Breast epithelium (tissue), 4 donors: Measurements from ENCODE around the gene LSM3. TPM values are rescaled to one million over a fixed set of nuclear protein-coding genes. Genes with fewer than 3 reads are reported as not detected.

Experiments
- DNase-seq, 2 donors: peaks; one replicate each; pipeline ENCODE4 v3.0.0-alpha.2; 2019; ENCODE audit warnings: low spot score in 2 of 2
- H3K27ac ChIP-seq, 2 donors: fragments of 200-600 bp; sonication (generic) in 1 of 2; one replicate each; pipeline ENCODE4 v1.5.1; 2016 to 2019; ENCODE audit warnings: mild to moderate bottlenecking in 1 of 2
- H3K27me3 ChIP-seq, 2 donors: fragments of 200-600 bp; sonication (generic) in 1 of 2; one replicate each; pipeline versions ENCODE4 v1.5.1 to v1.6.0; 2017 to 2019; ENCODE audit warnings: control low read depth in 1 of 2, mild to moderate bottlenecking in 1 of 2
- H3K36me3 ChIP-seq: fragments of 200-600 bp; one replicate; pipeline ENCODE4 v1.5.1; 2019
- H3K4me1 ChIP-seq, 2 donors: fragments of 200-600 bp; sonication (generic); one replicate each; pipeline ENCODE4 v1.5.1; 2016 to 2019; ENCODE audit warnings: control low read depth in 1 of 2
- H3K4me3 ChIP-seq, 3 donors: fragments of 200-600 bp; sonication (generic); 1 replicate in 2 of 3; 2 replicates in 1 of 3; pipeline ENCODE4 v1.5.1; 2016 to 2019; ENCODE audit warnings: mild to moderate bottlenecking in 3 of 3, moderate library complexity in 2 of 3
- H3K9me3 ChIP-seq, 2 donors: fragments of 200-600 bp; sonication (generic) in 1 of 2; one replicate each; pipeline ENCODE4 v1.5.1; 2016 to 2019; ENCODE audit warnings: control low read depth in 1 of 2
- POLR2A ChIP-seq: fragments of 450-650 bp; IDR thresholded peaks from one replicate; pipeline ENCODE4 v1.6.1; 2016; ENCODE audit warnings: antibody characterized with exemption, mild to moderate bottlenecking, moderate library complexity
- POLR2AphosphoS5 ChIP-seq, 3 donors: sonication (generic); formaldehyde crosslinking; IDR thresholded peaks; one replicate each; pipeline ENCODE4 v1.6.1; 2017; ENCODE audit warnings: antibody characterized with exemption in 3 of 3
- intact Hi-C: fragments of 100-400 bp; cut with DNase I; formaldehyde crosslinking; loops from one replicate; pipeline ENCODE4 v1.15.1; 2023; ENCODE audit warnings: low total_unique reads
- total RNA-seq, 3 donors: library from RNA; depleted of rRNA; stranded (reverse); fragments of >200 nt; gene quantifications; one replicate each; pipeline ENCODE4 v1.1.0, GENCODE V29; 2016
- TF ChIP-seq, protein P1 (sequence below), 3 donors: fragments of 450-650 bp; IDR thresholded peaks; one replicate each; pipeline ENCODE4 v1.5.1; 2016 to 2017; ENCODE audit warnings: antibody characterized with exemption in 3 of 3, mild to moderate bottlenecking in 3 of 3, moderate library complexity in 3 of 3

LSM3 gene
- total RNA-seq, 3 donors from 2014 or later = 10.5 to 11.5 (median 11.5) TPM

DNA sequence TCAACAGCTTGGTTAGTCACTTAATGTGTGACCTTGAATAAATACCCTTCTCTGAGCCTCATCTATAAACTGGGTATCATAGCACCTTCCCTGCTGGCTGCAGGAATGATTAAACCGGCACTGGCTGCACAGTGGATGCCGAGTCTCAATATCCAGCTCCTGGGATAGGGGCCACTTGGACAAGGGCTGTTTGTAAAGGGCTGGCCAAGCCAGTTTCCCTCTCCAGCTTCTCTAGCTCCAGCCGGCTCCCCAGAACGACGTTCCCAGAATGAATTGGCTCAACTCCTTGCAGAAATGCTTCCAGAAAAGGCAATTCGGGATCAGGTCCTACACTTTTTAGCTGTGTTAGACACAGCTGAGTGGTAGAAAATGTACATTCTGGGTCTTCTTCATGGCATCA, 58.8 kb downstream of the LSM3 start:
- intact Hi-C loops = no loop called here
- Histone ChIP-seq H3K4me3 (no peak overlapping the region), H3K27me3 (no peaks in the 10 kb centered on the region), H3K9me3 (peaks cover 0 to 7% of the 10 kb centered on the region in 2 donors), H3K36me3 (no peaks in the 10 kb centered on the region), H3K4me1 (no peaks in the 10 kb centered on the region), H3K27ac (peak overlapping the region in 1 of 2 donors; percentile 48)
- DNase-seq = no peak
- TF ChIP-seq, protein P1, sequence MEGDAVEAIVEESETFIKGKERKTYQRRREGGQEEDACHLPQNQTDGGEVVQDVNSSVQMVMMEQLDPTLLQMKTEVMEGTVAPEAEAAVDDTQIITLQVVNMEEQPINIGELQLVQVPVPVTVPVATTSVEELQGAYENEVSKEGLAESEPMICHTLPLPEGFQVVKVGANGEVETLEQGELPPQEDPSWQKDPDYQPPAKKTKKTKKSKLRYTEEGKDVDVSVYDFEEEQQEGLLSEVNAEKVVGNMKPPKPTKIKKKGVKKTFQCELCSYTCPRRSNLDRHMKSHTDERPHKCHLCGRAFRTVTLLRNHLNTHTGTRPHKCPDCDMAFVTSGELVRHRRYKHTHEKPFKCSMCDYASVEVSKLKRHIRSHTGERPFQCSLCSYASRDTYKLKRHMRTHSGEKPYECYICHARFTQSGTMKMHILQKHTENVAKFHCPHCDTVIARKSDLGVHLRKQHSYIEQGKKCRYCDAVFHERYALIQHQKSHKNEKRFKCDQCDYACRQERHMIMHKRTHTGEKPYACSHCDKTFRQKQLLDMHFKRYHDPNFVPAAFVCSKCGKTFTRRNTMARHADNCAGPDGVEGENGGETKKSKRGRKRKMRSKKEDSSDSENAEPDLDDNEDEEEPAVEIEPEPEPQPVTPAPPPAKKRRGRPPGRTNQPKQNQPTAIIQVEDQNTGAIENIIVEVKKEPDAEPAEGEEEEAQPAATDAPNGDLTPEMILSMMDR (IDR thresholded peaks at IDR 0.05) = no peak
- no peak for TF ChIP-seq POLR2AphosphoS5 (IDR thresholded peaks at IDR 0.05)
- no peak for TF ChIP-seq POLR2A

DNA sequence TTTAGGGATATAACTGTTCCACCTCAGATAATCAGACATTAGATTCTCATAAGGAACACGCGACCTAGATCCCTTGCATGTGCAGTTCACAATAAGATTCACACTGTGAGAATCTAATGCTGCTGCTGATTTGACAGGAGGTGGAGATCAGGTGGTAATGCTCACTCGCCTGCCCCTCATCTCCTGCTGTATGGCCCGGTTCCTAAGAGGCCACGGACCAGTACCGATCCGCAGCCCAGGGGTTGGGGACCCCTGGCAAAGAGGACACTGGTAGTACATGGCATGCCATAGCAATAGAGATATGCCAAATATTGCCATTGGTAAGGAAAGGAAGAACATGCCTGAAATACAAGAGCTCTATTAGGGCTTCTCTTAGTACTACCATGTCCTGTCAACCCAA, 59.7 kb downstream of the LSM3 start:
- Histone ChIP-seq H3K27me3 (no peaks in the 10 kb centered on the region), H3K36me3 (no peaks in the 10 kb centered on the region), H3K4me1 (no peaks in the 10 kb centered on the region), H3K4me3 (no peak overlapping the region), H3K9me3 (peaks cover 0 to 7% of the 10 kb centered on the region in 2 donors), H3K27ac (no peak overlapping the region)
- TF ChIP-seq, protein P1 (IDR thresholded peaks at IDR 0.05) = no peak
- no peak for TF ChIP-seq POLR2AphosphoS5 (IDR thresholded peaks at IDR 0.05)
- no peak for TF ChIP-seq POLR2A
- intact Hi-C loops = no loop called here
- DNase-seq = no peak

DNA sequence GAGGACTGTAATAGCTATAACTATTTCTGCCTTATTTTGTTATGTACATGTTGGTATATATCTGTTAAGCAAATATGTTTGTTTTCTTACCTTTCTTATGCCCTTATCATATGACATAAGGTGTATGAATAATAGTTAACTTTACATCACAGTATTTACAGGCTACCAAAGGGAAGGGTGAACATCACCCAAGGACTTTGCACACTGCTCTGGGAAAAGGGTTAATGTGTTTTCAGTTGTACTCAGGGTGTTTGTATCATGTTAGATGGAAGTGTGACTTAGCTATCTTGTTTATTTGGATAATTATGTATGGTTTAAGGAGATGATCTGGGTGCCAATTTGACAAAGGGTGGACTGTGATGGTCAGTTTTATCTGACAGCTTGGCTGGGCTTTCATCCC, 60.3 kb downstream of the LSM3 start:
- Histone ChIP-seq H3K27ac (no peak overlapping the region), H3K36me3 (no peaks in the 10 kb centered on the region), H3K9me3 (peaks cover 0 to 4% of the 10 kb centered on the region in 2 donors), H3K27me3 (no peaks in the 10 kb centered on the region), H3K4me1 (no peaks in the 10 kb centered on the region), H3K4me3 (no peak overlapping the region)
- no peak for TF ChIP-seq POLR2A
- no peak for TF ChIP-seq POLR2AphosphoS5 (IDR thresholded peaks at IDR 0.05)
- TF ChIP-seq, protein P1 (IDR thresholded peaks at IDR 0.05) = no peak
- intact Hi-C loops = no loop called here
- no peak for DNase-seq

DNA sequence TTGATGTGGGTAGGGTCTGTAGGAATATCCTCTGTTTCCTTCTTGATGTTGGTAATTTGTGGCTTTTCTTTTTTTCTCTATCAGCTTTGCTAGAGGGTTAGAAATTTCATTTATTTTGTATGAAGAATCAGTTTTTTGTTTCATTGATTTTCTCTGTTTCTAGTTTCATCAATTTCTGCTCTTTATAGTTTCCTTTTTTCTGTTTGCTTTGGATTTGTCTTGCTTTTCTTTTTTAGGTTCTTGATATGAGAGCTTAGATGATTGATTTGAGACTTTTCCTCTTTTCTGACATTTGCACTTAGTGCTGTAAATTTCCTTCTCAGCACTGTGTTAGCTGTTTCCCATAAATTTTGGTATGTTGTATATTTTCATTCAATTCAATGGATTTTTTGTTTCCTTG, 61.3 kb downstream of the LSM3 start:
- TF ChIP-seq, protein P1 (IDR thresholded peaks at IDR 0.05) = no peak
- no peak for TF ChIP-seq POLR2A
- no peak for TF ChIP-seq POLR2AphosphoS5 (IDR thresholded peaks at IDR 0.05)
- no peak for DNase-seq
- H3K27ac ChIP-seq = no peak overlapping the region
- no peaks in the 10 kb centered on the region for H3K27me3 ChIP-seq
- H3K9me3 ChIP-seq = no peaks in the 10 kb centered on the region
- intact Hi-C loops = no loop called here
- H3K4me3 ChIP-seq = no peak overlapping the region
- no peaks in the 10 kb centered on the region for H3K4me1 ChIP-seq
- H3K36me3 ChIP-seq = no peaks in the 10 kb centered on the region

DNA sequence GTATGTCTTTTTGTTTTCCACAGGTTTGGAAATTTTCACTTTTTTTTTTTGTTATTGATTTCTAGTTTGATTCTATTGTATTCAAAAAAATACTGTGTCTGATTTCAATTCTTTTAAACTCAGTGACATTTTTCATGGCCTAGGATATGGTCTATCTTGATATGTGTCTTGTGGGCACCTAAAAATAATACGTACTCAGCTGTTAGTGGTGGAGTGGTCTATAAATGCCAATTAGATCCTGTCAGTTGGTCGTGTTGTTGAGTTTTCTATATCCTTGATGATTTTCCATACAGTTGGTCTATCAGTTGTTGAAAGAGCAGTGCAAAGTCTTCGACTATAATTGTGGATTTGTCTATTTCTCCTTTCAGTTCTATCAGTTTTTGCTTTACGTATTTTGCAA, 61.7 kb downstream of the LSM3 start:
- Histone ChIP-seq H3K4me3 (no peak overlapping the region), H3K4me1 (no peaks in the 10 kb centered on the region)

More for the DNA sequence above, 61.7 kb downstream of the LSM3 start:
- H3K36me3 ChIP-seq = no peaks in the 10 kb centered on the region
- H3K27ac ChIP-seq = no peak overlapping the region
- H3K27me3 ChIP-seq = no peaks in the 10 kb centered on the region
- intact Hi-C loops = no loop called here
- TF ChIP-seq POLR2A (no peak), POLR2AphosphoS5 (IDR thresholded peaks at IDR 0.05) (no peak)
- TF ChIP-seq, protein P1 (IDR thresholded peaks at IDR 0.05) = no peak
- DNase-seq = no peak
- H3K9me3 ChIP-seq = no peaks in the 10 kb centered on the region
